HepG2 (cell line): ENCODE data around the gene PRXL2A. TPM values are rescaled to one million over a fixed set of nuclear protein-coding genes. Genes with fewer than 3 reads are reported as not detected.

ENCODE experiments used
- CAMTA2 ChIP-seq: sonication (generic); formaldehyde crosslinking; IDR thresholded peaks from 2 replicates; pipeline ENCODE4 v1.4.0; 2020; ENCODE audit warnings: mild to moderate bottlenecking, missing genetic modification reagents, borderline replicate concordance
- ELF3 ChIP-seq: IDR thresholded peaks from 2 replicates; pipeline ENCODE4 v1.6.1; 2016; ENCODE audit warnings: missing genetic modification reagents, missing compliant biosample characterization
- HNF1A ChIP-seq, 2 experiments: sonication (generic) in 1 of 2; formaldehyde crosslinking in 1 of 2; IDR thresholded peaks; 2 replicates each; pipeline versions ENCODE4 v1.4.0 to v1.6.1; 2016 to 2020; ENCODE audit warnings: borderline replicate concordance in 1 of 2, low read depth in 1 of 2, mild to moderate bottlenecking in 1 of 2, missing genetic modification reagents in 1 of 2
- MAFK ChIP-seq, 2 experiments: IDR thresholded peaks in 1 of 2; conservative IDR thresholded peaks in 1 of 2; 2 replicates each; pipeline ENCODE4 v1.6.1; 2011; ENCODE audit warnings: improper control_type of control experiment in 2 of 2, low read length in 2 of 2
- MEIS1 ChIP-seq: sonication (generic); formaldehyde crosslinking; IDR thresholded peaks from 2 replicates; pipeline ENCODE4 v1.9.0; 2021; ENCODE audit warnings: mild to moderate bottlenecking, missing genetic modification reagents, moderate library complexity, borderline replicate concordance
- PHB2 ChIP-seq: fragments of 450-650 bp; IDR thresholded peaks from 2 replicates; pipeline ENCODE4 v1.6.1; 2018; ENCODE audit not compliant: partially characterized antibody
- UBTF ChIP-seq: sonication (generic); formaldehyde crosslinking; IDR thresholded peaks from 2 replicates; pipeline ENCODE4 v1.4.0; 2020; ENCODE audit warnings: mild to moderate bottlenecking, missing genetic modification reagents
- XRCC5 ChIP-seq: fragments of 200-400 bp; formaldehyde crosslinking; optimal IDR thresholded peaks from 2 replicates; pipeline ENCODE3; 2017; ENCODE audit warnings: mild to moderate bottlenecking, low read length
- ZFX ChIP-seq: sonication (generic); formaldehyde crosslinking; IDR thresholded peaks from 2 replicates; pipeline ENCODE4 v1.4.0; 2020; ENCODE audit warnings: mild to moderate bottlenecking, low read depth, missing genetic modification reagents, moderate library complexity
- ZNF441 ChIP-seq: sonication (generic); formaldehyde crosslinking; IDR thresholded peaks from 2 replicates; pipeline ENCODE4 v1.7.0; 2021; ENCODE audit warnings: missing genetic modification reagents, borderline replicate concordance
- ZNF562 ChIP-seq: sonication (generic); formaldehyde crosslinking; IDR thresholded peaks from 2 replicates; pipeline ENCODE4 v1.8.0; 2022; ENCODE audit warnings: missing genetic modification reagents, borderline replicate concordance
- ZNF576 ChIP-seq: sonication (generic); formaldehyde crosslinking; IDR thresholded peaks from 2 replicates; pipeline ENCODE4 v1.4.0; 2020; ENCODE audit warnings: mild to moderate bottlenecking, missing genetic modification reagents
- ZNF687 ChIP-seq: sonication (generic); formaldehyde crosslinking; IDR thresholded peaks from 2 replicates; pipeline ENCODE4 v1.5.1; 2020; ENCODE audit warnings: mild to moderate bottlenecking, missing genetic modification reagents, moderate library complexity
- ZNF770 ChIP-seq: sonication (generic); formaldehyde crosslinking; IDR thresholded peaks from 2 replicates; pipeline ENCODE4 v1.5.0; 2020; ENCODE audit warnings: mild to moderate bottlenecking, missing genetic modification reagents
- polyA plus RNA-seq, 8 experiments: library from polyadenylated mRNA; depleted of rRNA in 3 of 8; stranded (reverse) in 7 of 8; unstranded in 1 of 8; fragments of >200 nt; fragmentation: Illumina TruSeq in 4 of 8; extraction: Trizol in 4 of 8; gene quantifications; 2 replicates each; pipeline versions ENCODE4 v1.2.1 to v1.2.3, GENCODE V29; 2011 to 2016; ENCODE audit warnings: low read depth in 4 of 8, missing spikeins in 1 of 8, mixed read lengths in 1 of 8; ENCODE audit not compliant: insufficient read depth in 1 of 8
- total RNA-seq, 5 experiments: library from RNA; depleted of rRNA; stranded (reverse); fragments of >200 nt; fragmentation: Illumina TruSeq; extraction: Trizol; gene quantifications; 2 replicates each; pipeline ENCODE4 v1.2.3, GENCODE V29; 2016; ENCODE audit warnings: low read depth in 1 of 5

Gene PRXL2A
- total and polyA plus RNA-seq, 2 of the 13 experiments (the other 11 are each of a cell fraction or from before 2014, with no cell fraction given) = 43.9 to 79.9 TPM

- TF ChIP-seq MAFK (conservative IDR thresholded peaks at IDR 0.05 in 1 of 2, IDR thresholded peaks at IDR 0.05 in 1 of 2; ENCODE audit: low read length in 2 of 2) (no peak), PHB2 (no peak), ELF3 (CRISPR knock-in tag) (no peak), ZNF687 (peak; percentile 31; the same call in 1 of the 2 replicates), XRCC5 (peak; percentile 39), ZNF770 (CRISPR knock-in tag) (no peak), ZFX (CRISPR knock-in tag) (0 out of 2 replicates have a peak, but pooled peaks have one; percentile 20), HNF1A (IDR thresholded peaks at IDR 0.05; ENCODE audit: low read depth) (no peak), HNF1A (CRISPR knock-in tag; IDR thresholded peaks at IDR 0.05; ENCODE audit: borderline replicate concordance) (no peak), ZNF562 (CRISPR knock-in tag) (no peak), ZNF441 (CRISPR knock-in tag) (no peak), MEIS1 (CRISPR knock-in tag) (no peak), UBTF (CRISPR knock-in tag) (peak; percentile 13; the same call in 1 of the 2 replicates), ZNF576 (no peak), CAMTA2 (no peak)
These were observed 49.4 kb downstream of the PRXL2A start (continued) for GRCh38 chr10:80457554-80458262.
